Measurements from ENCODE around the gene ENO4.

ENO4 gene

DNA sequence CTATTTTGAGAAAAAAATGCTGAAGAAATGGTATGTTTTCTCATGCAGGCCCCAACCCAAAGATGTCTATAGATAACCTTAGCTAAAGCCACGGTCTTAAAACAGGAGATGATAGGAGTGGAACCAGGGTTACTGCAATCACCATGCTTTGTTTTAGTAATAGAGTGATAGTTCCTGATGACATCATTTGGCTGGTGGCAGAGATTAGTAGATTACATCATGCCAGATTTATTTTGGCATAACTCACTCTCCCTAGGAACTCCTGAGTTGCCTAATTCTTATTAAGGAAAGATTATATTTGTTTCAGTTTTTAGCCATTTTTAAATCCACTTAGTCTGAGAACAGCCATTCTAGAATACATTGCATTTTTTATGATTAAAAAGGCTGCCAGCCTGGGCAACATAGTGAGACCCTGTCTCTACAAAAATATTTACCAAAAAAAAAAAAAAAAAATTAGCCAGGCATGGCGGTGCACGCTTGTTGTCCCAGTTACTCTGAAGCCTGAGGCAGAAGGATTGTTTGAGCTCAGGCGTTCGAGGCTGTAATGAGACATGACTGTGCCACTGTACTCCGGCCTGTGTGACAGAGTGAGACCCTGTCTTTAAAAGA is 17.8 kb downstream of the ENO4 start:
- H3K9ac ChIP-seq (ENCODE audit: low read length) = no peak overlapping the region
- no peaks in the 10 kb centered on the region for H3K9me3 ChIP-seq (ENCODE audit: insufficient read depth, low read length)
- H3K27me3 ChIP-seq (ENCODE audit: low read depth, low read length) = no peaks in the 10 kb centered on the region
- H4K20me1 ChIP-seq (ENCODE audit: insufficient read depth, low read length) = no peaks in the 10 kb centered on the region
- H2AFZ ChIP-seq (ENCODE audit: low read depth, low read length) = no peak overlapping the region
- no peak overlapping the region for H3K27ac ChIP-seq (ENCODE audit: low read length)
- no peaks in the 10 kb centered on the region for H3K79me2 ChIP-seq (ENCODE audit: low read length)
- H3K4me2 ChIP-seq (ENCODE audit: low read length) = no peak overlapping the region
- H3K4me1 ChIP-seq (ENCODE audit: low read length) = no peaks in the 10 kb centered on the region
- no peak overlapping the region for H3K4me3 ChIP-seq (ENCODE audit: low read length)
- TF ChIP-seq EZH2phosphoT487 (IDR thresholded peaks at IDR 0.05; ENCODE audit: low read depth) = no peak
- TF ChIP-seq, protein P1, sequence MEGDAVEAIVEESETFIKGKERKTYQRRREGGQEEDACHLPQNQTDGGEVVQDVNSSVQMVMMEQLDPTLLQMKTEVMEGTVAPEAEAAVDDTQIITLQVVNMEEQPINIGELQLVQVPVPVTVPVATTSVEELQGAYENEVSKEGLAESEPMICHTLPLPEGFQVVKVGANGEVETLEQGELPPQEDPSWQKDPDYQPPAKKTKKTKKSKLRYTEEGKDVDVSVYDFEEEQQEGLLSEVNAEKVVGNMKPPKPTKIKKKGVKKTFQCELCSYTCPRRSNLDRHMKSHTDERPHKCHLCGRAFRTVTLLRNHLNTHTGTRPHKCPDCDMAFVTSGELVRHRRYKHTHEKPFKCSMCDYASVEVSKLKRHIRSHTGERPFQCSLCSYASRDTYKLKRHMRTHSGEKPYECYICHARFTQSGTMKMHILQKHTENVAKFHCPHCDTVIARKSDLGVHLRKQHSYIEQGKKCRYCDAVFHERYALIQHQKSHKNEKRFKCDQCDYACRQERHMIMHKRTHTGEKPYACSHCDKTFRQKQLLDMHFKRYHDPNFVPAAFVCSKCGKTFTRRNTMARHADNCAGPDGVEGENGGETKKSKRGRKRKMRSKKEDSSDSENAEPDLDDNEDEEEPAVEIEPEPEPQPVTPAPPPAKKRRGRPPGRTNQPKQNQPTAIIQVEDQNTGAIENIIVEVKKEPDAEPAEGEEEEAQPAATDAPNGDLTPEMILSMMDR (IDR thresholded peaks at IDR 0.05; ENCODE audit: low read depth, low read length) = no peak
- H3K36me3 ChIP-seq (replicated peaks; ENCODE audit: low read depth, low read length) = no peaks in the 10 kb centered on the region

DNA sequence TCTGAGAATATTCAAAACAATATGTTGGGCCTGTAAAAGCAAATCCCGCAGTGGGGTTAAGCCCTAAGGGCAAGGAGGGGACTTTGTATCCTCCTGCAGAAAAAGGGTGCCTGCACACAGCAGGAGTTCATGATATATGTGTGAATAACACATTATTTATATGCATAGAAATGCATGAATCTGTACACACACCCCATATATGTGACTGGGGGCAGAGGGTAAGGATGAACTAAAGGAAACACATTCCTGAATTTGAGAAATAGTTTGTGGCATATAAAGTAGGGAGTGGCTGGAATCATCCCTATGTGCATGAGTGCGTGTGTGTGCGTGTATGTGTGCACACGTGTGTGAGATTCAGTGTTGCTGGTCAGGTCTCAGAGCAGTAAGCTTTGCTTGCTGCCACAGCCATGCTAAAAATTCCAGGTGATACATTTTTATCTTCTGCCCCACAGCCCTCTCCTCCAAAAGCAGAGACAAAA is 18.9 kb downstream of the ENO4 start:
- Histone ChIP-seq H3K9me3 (ENCODE audit: insufficient read depth, low read length) (no peaks in the 10 kb centered on the region), H3K79me2 (ENCODE audit: low read length) (no peaks in the 10 kb centered on the region), H4K20me1 (ENCODE audit: insufficient read depth, low read length) (no peaks in the 10 kb centered on the region), H3K4me1 (ENCODE audit: low read length) (no peaks in the 10 kb centered on the region), H3K27me3 (ENCODE audit: low read depth, low read length) (no peaks in the 10 kb centered on the region), H3K36me3 (replicated peaks; ENCODE audit: low read depth, low read length) (no peaks in the 10 kb centered on the region), H3K4me2 (ENCODE audit: low read length) (no peak overlapping the region), H3K9ac (ENCODE audit: low read length) (no peak overlapping the region), H3K4me3 (ENCODE audit: low read length) (no peak overlapping the region), H3K27ac (ENCODE audit: low read length) (no peak overlapping the region), H2AFZ (ENCODE audit: low read depth, low read length) (no peak overlapping the region)
- no peak for TF ChIP-seq EZH2phosphoT487 (IDR thresholded peaks at IDR 0.05; ENCODE audit: low read depth)
- TF ChIP-seq, protein P1 (IDR thresholded peaks at IDR 0.05; ENCODE audit: low read depth, low read length) = no peak

DNA sequence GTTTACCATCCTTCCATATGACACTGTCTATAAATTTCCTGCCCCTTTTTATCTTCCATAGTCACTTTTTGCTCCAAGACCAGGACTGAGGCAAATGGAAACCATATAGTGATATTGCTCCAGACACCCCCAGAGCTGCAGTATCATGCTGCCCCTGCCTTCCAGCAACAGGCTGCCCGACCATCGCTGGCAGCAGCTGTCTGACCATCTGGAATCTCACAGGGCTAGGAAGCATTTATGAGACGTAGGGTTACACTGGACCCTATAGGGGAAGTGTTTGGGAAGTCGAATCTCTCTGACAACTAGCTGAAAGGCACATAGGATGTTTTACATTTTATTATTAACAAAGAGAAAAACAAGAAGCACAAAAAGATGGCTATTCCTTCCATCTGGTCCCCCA is 19.4 kb downstream of the ENO4 start:
- H2AFZ ChIP-seq (ENCODE audit: low read depth, low read length) = no peak overlapping the region
- no peaks in the 10 kb centered on the region for H4K20me1 ChIP-seq (ENCODE audit: insufficient read depth, low read length)
- no peaks in the 10 kb centered on the region for H3K4me1 ChIP-seq (ENCODE audit: low read length)
- no peak overlapping the region for H3K27ac ChIP-seq (ENCODE audit: low read length)
- no peak overlapping the region for H3K4me2 ChIP-seq (ENCODE audit: low read length)
- no peak overlapping the region for H3K9ac ChIP-seq (ENCODE audit: low read length)
- H3K79me2 ChIP-seq (ENCODE audit: low read length) = no peaks in the 10 kb centered on the region
- H3K9me3 ChIP-seq (ENCODE audit: insufficient read depth, low read length) = no peaks in the 10 kb centered on the region
- no peaks in the 10 kb centered on the region for H3K27me3 ChIP-seq (ENCODE audit: low read depth, low read length)
- no peak overlapping the region for H3K4me3 ChIP-seq (ENCODE audit: low read length)
- TF ChIP-seq, protein P1 (IDR thresholded peaks at IDR 0.05; ENCODE audit: low read depth, low read length) = no peak
- TF ChIP-seq EZH2phosphoT487 (IDR thresholded peaks at IDR 0.05; ENCODE audit: low read depth) = no peak
- no peaks in the 10 kb centered on the region for H3K36me3 ChIP-seq (replicated peaks; ENCODE audit: low read depth, low read length)

DNA sequence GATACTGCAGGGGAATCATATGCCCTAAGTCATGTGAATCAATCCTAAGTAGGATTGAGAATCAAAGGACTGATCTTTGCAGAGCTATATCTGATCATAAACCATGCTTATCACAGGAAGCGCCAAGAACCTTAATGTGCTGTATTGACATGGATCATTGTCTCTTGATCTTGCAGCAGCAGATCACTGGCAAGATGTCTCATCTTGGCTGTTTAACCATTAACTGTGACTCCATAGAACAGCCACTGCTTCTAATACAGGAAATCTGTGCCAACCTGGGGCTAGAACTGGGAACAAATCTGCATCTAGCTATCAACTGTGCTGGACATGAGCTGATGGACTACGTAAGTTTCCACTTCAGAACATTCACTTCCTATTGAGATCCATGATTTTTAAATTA is 21.6 kb downstream of the ENO4 start:
- no peak overlapping the region for H3K4me3 ChIP-seq (ENCODE audit: low read length)
- no peak overlapping the region for H2AFZ ChIP-seq (ENCODE audit: low read depth, low read length)
- no peaks in the 10 kb centered on the region for H3K9me3 ChIP-seq (ENCODE audit: insufficient read depth, low read length)
- TF ChIP-seq EZH2phosphoT487 (IDR thresholded peaks at IDR 0.05; ENCODE audit: low read depth) = no peak
- TF ChIP-seq, protein P1 (IDR thresholded peaks at IDR 0.05; ENCODE audit: low read depth, low read length) = no peak
- H3K4me1 ChIP-seq (ENCODE audit: low read length) = no peaks in the 10 kb centered on the region
- H3K9ac ChIP-seq (ENCODE audit: low read length) = no peak overlapping the region
- H3K79me2 ChIP-seq (ENCODE audit: low read length) = no peaks in the 10 kb centered on the region
- H4K20me1 ChIP-seq (ENCODE audit: insufficient read depth, low read length) = no peaks in the 10 kb centered on the region
- H3K27ac ChIP-seq (ENCODE audit: low read length) = no peak overlapping the region
- H3K4me2 ChIP-seq (ENCODE audit: low read length) = no peak overlapping the region
- H3K27me3 ChIP-seq (ENCODE audit: low read depth, low read length) = no peaks in the 10 kb centered on the region
- H3K36me3 ChIP-seq (replicated peaks; ENCODE audit: low read depth, low read length) = no peaks in the 10 kb centered on the region

Measured in OCI-LY3 (cell line).